Measurements from ENCODE around the gene ME3.

DNA sequence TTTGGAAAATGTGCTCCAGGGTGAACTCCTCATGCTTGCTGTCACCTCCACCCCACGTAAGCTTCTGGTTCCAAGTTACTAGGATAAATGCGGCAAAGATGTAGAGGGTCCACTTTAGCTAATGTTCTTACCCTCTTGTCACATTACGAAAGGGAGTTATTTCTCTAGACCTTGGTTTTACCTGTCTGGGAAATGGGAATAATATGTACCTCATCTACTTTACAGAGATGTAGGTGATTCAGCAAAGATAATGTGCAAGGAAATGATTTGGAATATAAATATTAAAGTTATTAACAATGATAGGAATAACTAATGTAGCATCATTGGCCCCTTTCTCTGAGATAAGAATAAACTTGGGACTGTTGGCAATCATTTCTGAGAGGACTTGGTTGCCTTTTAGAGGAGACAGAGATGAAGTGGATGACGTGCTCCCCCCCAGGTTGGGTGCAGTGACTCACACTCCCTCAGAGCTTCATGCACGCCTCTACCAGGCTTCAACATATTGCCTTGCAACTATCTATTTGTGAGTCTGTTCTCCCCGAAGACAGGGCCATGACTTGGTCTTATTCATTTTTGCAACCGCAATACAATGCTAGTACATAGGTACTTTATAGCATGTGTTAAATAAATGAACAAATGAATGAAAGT is 97.1 kb downstream of the ME3 start:
- no peak for TF ChIP-seq GATA3 (IDR thresholded peaks at IDR 0.05; ENCODE audit: low read depth, low read length)
- no peak for TF ChIP-seq GATA2 (IDR thresholded peaks at IDR 0.05; ENCODE audit: low read depth, low read length)

Data from SH-SY5Y (cell line).